H9 (cell line): Measurements from ENCODE around the gene SORCS2. TPM values are rescaled to one million over a fixed set of nuclear protein-coding genes. Genes with fewer than 3 reads are reported as not detected.
A peak's percentile ranks its signal among the peaks of the same experiment; 100 is the strongest.

Experiments used
- DNase-seq: peaks from one replicate; pipeline ENCODE4 v3.0.0-alpha.2; 2017
- H2AFZ ChIP-seq: one replicate; pipeline ENCODE4 v1.6.1; 2013; ENCODE audit warnings: mild to moderate bottlenecking, low read length, control low read depth, moderate library complexity
- H2AK5ac ChIP-seq: 2 replicates; pipeline ENCODE4 v1.6.1; 2013; ENCODE audit warnings: low read length, control low read depth, mixed read lengths; ENCODE audit not compliant: insufficient read length
- H2BK120ac ChIP-seq: one replicate; pipeline ENCODE4 v1.6.1; 2013; ENCODE audit warnings: low read depth, mild to moderate bottlenecking, low read length, control low read depth, inconsistent platforms; ENCODE audit not compliant: poor library complexity, severe bottlenecking
- H2BK12ac ChIP-seq: 2 replicates; pipeline ENCODE4 v1.6.1; 2013; ENCODE audit warnings: low read length, control low read depth, mixed read lengths, low read depth; ENCODE audit not compliant: insufficient read length
- H2BK15ac ChIP-seq: 2 replicates; pipeline ENCODE4 v1.6.1; 2013; ENCODE audit warnings: low read depth, low read length, control low read depth
- H2BK20ac ChIP-seq: one replicate; pipeline ENCODE4 v1.6.1; 2013; ENCODE audit warnings: low read depth, mild to moderate bottlenecking, low read length, control low read depth, inconsistent platforms; ENCODE audit not compliant: poor library complexity, severe bottlenecking
- H2BK5ac ChIP-seq: 2 replicates; pipeline ENCODE4 v1.6.1; 2013; ENCODE audit warnings: low read length, control low read depth, mixed read lengths; ENCODE audit not compliant: insufficient read length
- H3K14ac ChIP-seq: 2 replicates; pipeline ENCODE4 v1.6.1; 2013; ENCODE audit warnings: low read length, control low read depth; ENCODE audit not compliant: insufficient read depth
- H3K18ac ChIP-seq: 2 replicates; pipeline ENCODE4 v1.6.1; 2013; ENCODE audit warnings: low read depth, mild to moderate bottlenecking, mixed read lengths, low read length, control low read depth; ENCODE audit not compliant: insufficient read length
- H3K23ac ChIP-seq: 2 replicates; pipeline ENCODE4 v1.6.1; 2013; ENCODE audit warnings: low read length, control low read depth, mixed read lengths, low read depth; ENCODE audit not compliant: insufficient read length
- H3K23me2 ChIP-seq: 2 replicates; pipeline ENCODE4 v1.6.1; 2013; ENCODE audit warnings: low read depth, mild to moderate bottlenecking, mixed read lengths, low read length, control low read depth; ENCODE audit not compliant: insufficient read length, poor library complexity, severe bottlenecking
- H3K27ac ChIP-seq: 2 replicates; pipeline ENCODE4 v1.5.1; 2013; ENCODE audit warnings: low read length, control low read depth, mixed read lengths, low read depth; ENCODE audit not compliant: insufficient read length
- H3K27me3 ChIP-seq: 2 replicates; pipeline ENCODE4 v1.6.1; 2013; ENCODE audit warnings: low read length, control low read depth, inconsistent platforms; ENCODE audit not compliant: insufficient read depth
- H3K4ac ChIP-seq: 2 replicates; pipeline ENCODE4 v1.6.1; 2013; ENCODE audit warnings: low read depth, mild to moderate bottlenecking, control low read depth, inconsistent platforms, low read length, moderate library complexity
- H3K4me1 ChIP-seq: 2 replicates; pipeline ENCODE4 v1.6.1; 2013; ENCODE audit warnings: low read length, control low read depth, inconsistent platforms; ENCODE audit not compliant: insufficient read depth
- H3K4me2 ChIP-seq: 2 replicates; pipeline ENCODE4 v1.6.1; 2013; ENCODE audit warnings: low read length, control low read depth, mixed read lengths; ENCODE audit not compliant: insufficient read length, insufficient read depth
- H3K56ac ChIP-seq: 2 replicates; pipeline ENCODE4 v1.6.1; 2013; ENCODE audit warnings: low read depth, mild to moderate bottlenecking, mixed read lengths, low read length, control low read depth; ENCODE audit not compliant: insufficient read length
- H3K79me1 ChIP-seq: 2 replicates; pipeline ENCODE4 v1.6.1; 2013; ENCODE audit warnings: low read depth, mild to moderate bottlenecking, moderate library complexity, low read length, control low read depth, inconsistent platforms; ENCODE audit not compliant: insufficient read depth, poor library complexity, severe bottlenecking
- H3K79me2 ChIP-seq: 2 replicates; pipeline ENCODE4 v1.6.1; 2013; ENCODE audit warnings: low read length, control low read depth, inconsistent platforms; ENCODE audit not compliant: insufficient read depth
- H3K9ac ChIP-seq: 2 replicates; pipeline ENCODE4 v1.6.1; 2013; ENCODE audit warnings: low read length, control low read depth, mixed read lengths; ENCODE audit not compliant: insufficient read length; ENCODE audit errors: extremely low read depth
- H3K9me3 ChIP-seq: one replicate; pipeline ENCODE4 v1.6.1; 2013; ENCODE audit warnings: low read depth, low read length, inconsistent platforms; ENCODE audit not compliant: control insufficient read depth
- H3T11ph ChIP-seq: one replicate; pipeline ENCODE4 v1.6.1; 2013; ENCODE audit warnings: mild to moderate bottlenecking, low read length, control low read depth, inconsistent platforms
- H4K20me1 ChIP-seq: one replicate; pipeline ENCODE4 v1.6.1; 2013; ENCODE audit not compliant: control insufficient read depth, insufficient read length, insufficient read depth
- H4K5ac ChIP-seq: 2 replicates; pipeline ENCODE4 v1.6.1; 2013; ENCODE audit warnings: low read depth, mild to moderate bottlenecking, mixed read lengths, low read length, control low read depth; ENCODE audit not compliant: insufficient read length
- H4K8ac ChIP-seq: replicated peaks from 2 replicates; pipeline ENCODE4 v1.6.1; 2013; ENCODE audit warnings: low read length, control low read depth, mixed read lengths, low read depth; ENCODE audit not compliant: insufficient read length
- H4K91ac ChIP-seq: 2 replicates; pipeline ENCODE4 v1.6.1; 2013; ENCODE audit warnings: low read depth, mild to moderate bottlenecking, moderate library complexity, mixed read lengths, low read length, control low read depth; ENCODE audit not compliant: insufficient read length
- H3K27ac Mint-ChIP-seq, 3 experiments: 2 replicates in 2 of 3; 3 replicates in 1 of 3; pipeline ENCODE4 v1.8.0; 2020 to 2021; ENCODE audit warnings: mixed read lengths in 3 of 3, mild to moderate bottlenecking in 1 of 3, moderate library complexity in 1 of 3
- H3K27me3 Mint-ChIP-seq: 2 replicates; pipeline ENCODE4 v1.8.0; 2021; ENCODE audit warnings: low read depth, mild to moderate bottlenecking, moderate library complexity, mixed read lengths
- H3K36me3 Mint-ChIP-seq, 3 experiments: 2 replicates in 2 of 3; 3 replicates in 1 of 3; pipeline ENCODE4 v1.8.0; 2020 to 2021; ENCODE audit warnings: low read depth in 3 of 3, mixed read lengths in 3 of 3; ENCODE audit not compliant: insufficient read depth in 1 of 3
- H3K4me1 Mint-ChIP-seq, 2 experiments: 2 replicates each; pipeline ENCODE4 v1.8.0; 2020; ENCODE audit warnings: mixed read lengths in 2 of 2
- H3K4me3 Mint-ChIP-seq, 2 experiments: 2 replicates in 1 of 2; 3 replicates in 1 of 2; pipeline ENCODE4 v1.8.0; 2020 to 2021; ENCODE audit warnings: mild to moderate bottlenecking in 2 of 2, mixed read lengths in 2 of 2, moderate library complexity in 1 of 2
- H3K9me3 Mint-ChIP-seq, 2 experiments: 2 replicates in 1 of 2; 3 replicates in 1 of 2; pipeline ENCODE4 v1.8.0; 2020; ENCODE audit warnings: mild to moderate bottlenecking in 2 of 2, mixed read lengths in 2 of 2, moderate library complexity in 1 of 2
- WGBS: extraction: QIAGEN DNeasy Blood & Tissue Kit; methylation state at CpG from one replicate; pipeline ENCODE4 v1.1.7; 2013; ENCODE audit warnings: missing lambda C conversion rate, low lambda C conversion rate, mixed read lengths; ENCODE audit not compliant: insufficient read length; ENCODE audit errors: extremely low coverage; 5-methylcytosine and 5-hydroxymethylcytosine counted together
- total RNA-seq: library from RNA; stranded (reverse); gene quantifications from 2 replicates; pipeline ENCODE4 v1.2.1, GENCODE V29; 2021
- TF ChIP-seq, protein P1 (sequence below): fragments of 200-600 bp; sonication (generic); conservative IDR thresholded peaks from 3 replicates; pipeline ENCODE4 v1.8.0; 2021; ENCODE audit warnings: antibody characterized with exemption, mild to moderate bottlenecking

The SORCS2 gene
- total RNA-seq, 1 experiment from 2014 or later = 0.57 TPM

GRCh38 chr4:7391637-7392437 is 199.5 kb downstream of the SORCS2 start:
- Histone ChIP-seq H2BK5ac (no peak overlapping the region), H3K18ac (no peak overlapping the region), H3K23me2 (no peaks in the 10 kb centered on the region), H4K20me1 (no peaks in the 10 kb centered on the region), H2BK20ac (no peak overlapping the region), H3K9ac (no peak overlapping the region), H3K4me2 (no peak overlapping the region), H2AFZ (no peak overlapping the region), H3K4ac (no peak overlapping the region), H3K9me3 (no peaks in the 10 kb centered on the region), H2BK12ac (no peak overlapping the region), H3K27me3 (no peaks in the 10 kb centered on the region; the same call in 1 of the 2 replicates), H3K4me1 (no peaks in the 10 kb centered on the region), H4K5ac (no peak overlapping the region), H2BK15ac (no peak overlapping the region), H4K91ac (no peak overlapping the region), H2AK5ac (no peak overlapping the region), H3K23ac (no peak overlapping the region), H2BK120ac (no peak overlapping the region), H3K79me2 (no peaks in the 10 kb centered on the region), H3T11ph (no peak overlapping the region), H3K79me1 (no peaks in the 10 kb centered on the region), H3K14ac (no peak overlapping the region), H3K27ac (no peak overlapping the region), H3K56ac (no peak overlapping the region), H4K8ac (no peak overlapping the region)
- TF ChIP-seq, protein P1, sequence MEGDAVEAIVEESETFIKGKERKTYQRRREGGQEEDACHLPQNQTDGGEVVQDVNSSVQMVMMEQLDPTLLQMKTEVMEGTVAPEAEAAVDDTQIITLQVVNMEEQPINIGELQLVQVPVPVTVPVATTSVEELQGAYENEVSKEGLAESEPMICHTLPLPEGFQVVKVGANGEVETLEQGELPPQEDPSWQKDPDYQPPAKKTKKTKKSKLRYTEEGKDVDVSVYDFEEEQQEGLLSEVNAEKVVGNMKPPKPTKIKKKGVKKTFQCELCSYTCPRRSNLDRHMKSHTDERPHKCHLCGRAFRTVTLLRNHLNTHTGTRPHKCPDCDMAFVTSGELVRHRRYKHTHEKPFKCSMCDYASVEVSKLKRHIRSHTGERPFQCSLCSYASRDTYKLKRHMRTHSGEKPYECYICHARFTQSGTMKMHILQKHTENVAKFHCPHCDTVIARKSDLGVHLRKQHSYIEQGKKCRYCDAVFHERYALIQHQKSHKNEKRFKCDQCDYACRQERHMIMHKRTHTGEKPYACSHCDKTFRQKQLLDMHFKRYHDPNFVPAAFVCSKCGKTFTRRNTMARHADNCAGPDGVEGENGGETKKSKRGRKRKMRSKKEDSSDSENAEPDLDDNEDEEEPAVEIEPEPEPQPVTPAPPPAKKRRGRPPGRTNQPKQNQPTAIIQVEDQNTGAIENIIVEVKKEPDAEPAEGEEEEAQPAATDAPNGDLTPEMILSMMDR = no peak
- peaks cover 8% of the 10 kb centered on the region for H3K27me3 Mint-ChIP-seq
- DNase-seq = peak; percentile 19
- H3K36me3 Mint-ChIP-seq = no peaks in the 10 kb centered on the region
- no CpG with 5 or more reads among the region's 18 CpGs for WGBS
- H3K4me3 Mint-ChIP-seq = no peak overlapping the region
- H3K9me3 Mint-ChIP-seq = peaks cover 3% of the 10 kb centered on the region in 2 experiments; a peak in 2 of 5 replicates
- H3K4me1 Mint-ChIP-seq = peaks cover 3 to 8% of the 10 kb centered on the region in 2 experiments; a peak in 3 of 4 replicates
- H3K27ac Mint-ChIP-seq = no peak overlapping the region
